Heart left ventricle (tissue), 16 donors: ENCODE measurements around the gene ITIH2. TPM values are rescaled to one million over a fixed set of nuclear protein-coding genes. Genes with fewer than 3 reads are reported as not detected.

Experiments used
- ATAC-seq, 4 donors: fragments of 200-7000 bp; cut with Tn5 transposase; one replicate each; pipeline ENCODE4 v1.9.1; 2020 to 2022; ENCODE audit warnings: moderate library complexity in 4 of 4, mild to moderate bottlenecking in 3 of 4, moderate number of reproducible peaks in 1 of 4
- DNase-seq, 5 donors: peaks; one replicate each; pipeline ENCODE4 v3.0.0-alpha.2; 2020
- H3K27ac ChIP-seq, 12 donors: fragments of 200-600 bp; sonication (generic) in 4 of 12; one replicate each; pipeline versions ENCODE4 v1.5.0 to v1.8.0; 2016 to 2022; ENCODE audit warnings: mild to moderate bottlenecking in 2 of 12
- H3K27me3 ChIP-seq, 9 donors: fragments of 200-600 bp; sonication (generic) in 2 of 9; one replicate each; pipeline versions ENCODE4 v1.5.1 to v1.8.0; 2016 to 2022; ENCODE audit warnings: mild to moderate bottlenecking in 3 of 9
- H3K36me3 ChIP-seq, 9 donors: fragments of 200-600 bp; sonication (generic) in 2 of 9; one replicate each; pipeline versions ENCODE4 v1.5.0 to v1.8.0; 2018 to 2022; ENCODE audit warnings: mild to moderate bottlenecking in 2 of 9
- H3K4me1 ChIP-seq, 12 donors: fragments of 200-600 bp; sonication (generic) in 4 of 12; one replicate each; pipeline versions ENCODE4 v1.5.0 to v1.8.0; 2016 to 2022; ENCODE audit warnings: mild to moderate bottlenecking in 3 of 12
- H3K4me3 ChIP-seq, 12 donors: fragments of 200-600 bp; sonication (generic) in 4 of 12; one replicate each; pipeline versions ENCODE4 v1.5.0 to v1.8.0; 2017 to 2022; ENCODE audit warnings: mild to moderate bottlenecking in 9 of 12, moderate library complexity in 4 of 12
- H3K9me3 ChIP-seq, 12 donors: fragments of 200-600 bp; sonication (generic) in 4 of 12; one replicate each; pipeline versions ENCODE4 v1.5.0 to v1.8.0; 2016 to 2022; ENCODE audit warnings: mild to moderate bottlenecking in 1 of 12
- POLR2A ChIP-seq, 2 donors: fragments of 450-650 bp; IDR thresholded peaks; one replicate each; pipeline ENCODE4 v1.6.1; 2017; ENCODE audit warnings: antibody characterized with exemption in 2 of 2, mild to moderate bottlenecking in 2 of 2, moderate library complexity in 2 of 2
- WGBS, 4 donors: extraction: QIAGEN DNeasy Blood & Tissue Kit in 2 of 4; methylation state at CpG; one replicate each; pipeline versions ENCODE4 v1.1.5 to v1.1.7; 2013 to 2018; 5-methylcytosine and 5-hydroxymethylcytosine counted together
- intact Hi-C, 10 donors: fragments of 100-400 bp; cut with DNase I; formaldehyde crosslinking; loops; one replicate each; pipeline versions ENCODE4 v1.11.1 to v1.14.2; 2022
- polyA plus RNA-seq, 2 donors: library from polyadenylated mRNA; stranded (reverse); fragments of 200-250 nt; gene quantifications; one replicate each; pipeline ENCODE4 v1.2.3, GENCODE V29; 2013
- total RNA-seq, 9 donors: library from RNA; depleted of rRNA in 2 of 9; stranded (reverse); fragments of >200 nt in 2 of 9; fragmentation: NEBNext Ultra II Directional in 3 of 9; extraction: Animal tissue kit (Norgen Biotek cat#: 25700) in 3 of 9; gene quantifications; one replicate each; pipeline versions ENCODE4 v1.1.0 to v1.2.4, GENCODE V29; 2016 to 2023
- TF ChIP-seq, protein P1 (sequence below), 12 donors: fragments of 200-600 bp; sonication (generic) in 4 of 12; IDR thresholded peaks; one replicate each; pipeline versions ENCODE4 v1.5.0 to v1.8.0; 2018 to 2022; ENCODE audit warnings: antibody characterized with exemption in 12 of 12, mild to moderate bottlenecking in 5 of 12
- donor health status: ischemic (EF 13 %, LVEDD 7.1; RV severe dilation, severe dysfunction).
- donor health status: healthy with polysubstance abuse.
- donor health status: DM: no; HTN: yes; CAD: no.
- donor health status: DM: no; HTN: no; CAD: no.
- donor health status: ischemic (EF 25% LVEDD 6.9; RV normal size, moderate dysfunction).
- donor health status: ischemic (EF 25% LVEDD 5.7; RV mildly dilated, moderate dysfunction).
- donor health status: healthy.
- donor health status: DM: yes; HTN: yes; CAD: no.
- donor health status: ischemic (EF 35%, LVEDD 5.7; RV mildly dilated, moderate dysfunction).
- donor health status: nonischemic (EF 11% LVEDD 7.7; RV severe dilation, severe dysfunction).
- donor health status: DM: yes; HTN: yes; CAD: no.
- donor health status: PGD.
- donor health status: ischemic (EF 29% LVEDD 5.4; RV normal size, mild dysfunction).
- donor health status: nonischemic (EF 23%, LVEDD 6.1; RV moderate dilation, normal function).

Gene ITIH2
- total and polyA plus RNA-seq, 11 donors: not detected

DNA sequence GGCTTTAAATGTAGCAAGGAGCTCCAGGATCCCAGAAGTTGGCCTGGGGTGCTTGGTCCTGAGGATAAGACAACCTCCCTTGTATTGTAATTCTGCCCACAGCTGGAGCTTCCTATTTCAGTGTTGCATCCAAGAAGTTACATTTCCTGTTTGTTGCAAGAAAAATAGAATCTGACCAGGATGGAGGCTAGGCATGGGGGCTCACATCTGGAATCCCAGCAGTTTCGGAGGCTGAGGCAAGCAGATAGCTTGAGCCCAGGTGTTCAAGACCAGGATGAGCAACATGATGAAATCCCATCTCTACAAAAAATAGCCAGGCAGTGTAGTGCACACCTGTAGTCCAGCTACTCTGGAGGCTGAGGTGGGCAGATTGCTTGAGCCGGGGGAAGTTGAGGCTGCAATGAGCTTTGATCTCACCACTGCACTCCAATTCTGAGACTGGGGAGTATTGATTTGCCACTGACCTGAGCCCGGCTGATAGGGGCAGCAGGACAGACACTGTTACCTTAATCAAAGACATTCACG lies 766 bp upstream of the ITIH2 start:
- H3K36me3 ChIP-seq: no peaks in the 10 kb centered on the region
- intact Hi-C loops: no loop called here
- peaks cover 0 to 7% (median 0%) of the 10 kb centered on the region in 9 donors for H3K27me3 ChIP-seq
- no peaks in the 10 kb centered on the region for H3K9me3 ChIP-seq
- no peak overlapping the region for H3K27ac ChIP-seq
- TF ChIP-seq POLR2A (IDR thresholded peaks at IDR 0.05): no peak
- TF ChIP-seq, protein P1, sequence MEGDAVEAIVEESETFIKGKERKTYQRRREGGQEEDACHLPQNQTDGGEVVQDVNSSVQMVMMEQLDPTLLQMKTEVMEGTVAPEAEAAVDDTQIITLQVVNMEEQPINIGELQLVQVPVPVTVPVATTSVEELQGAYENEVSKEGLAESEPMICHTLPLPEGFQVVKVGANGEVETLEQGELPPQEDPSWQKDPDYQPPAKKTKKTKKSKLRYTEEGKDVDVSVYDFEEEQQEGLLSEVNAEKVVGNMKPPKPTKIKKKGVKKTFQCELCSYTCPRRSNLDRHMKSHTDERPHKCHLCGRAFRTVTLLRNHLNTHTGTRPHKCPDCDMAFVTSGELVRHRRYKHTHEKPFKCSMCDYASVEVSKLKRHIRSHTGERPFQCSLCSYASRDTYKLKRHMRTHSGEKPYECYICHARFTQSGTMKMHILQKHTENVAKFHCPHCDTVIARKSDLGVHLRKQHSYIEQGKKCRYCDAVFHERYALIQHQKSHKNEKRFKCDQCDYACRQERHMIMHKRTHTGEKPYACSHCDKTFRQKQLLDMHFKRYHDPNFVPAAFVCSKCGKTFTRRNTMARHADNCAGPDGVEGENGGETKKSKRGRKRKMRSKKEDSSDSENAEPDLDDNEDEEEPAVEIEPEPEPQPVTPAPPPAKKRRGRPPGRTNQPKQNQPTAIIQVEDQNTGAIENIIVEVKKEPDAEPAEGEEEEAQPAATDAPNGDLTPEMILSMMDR (IDR thresholded peaks at IDR 0.05): no peak
- no peaks in the 10 kb centered on the region for H3K4me1 ChIP-seq
- no peak overlapping the region for H3K4me3 ChIP-seq
- DNase-seq (no peak), ATAC-seq (no peak)
- WGBS, 4 donors: 78 to 84% (median 82%) methylated on average over 4 of the region's 4 CpGs

GRCh38 chr10:7704071-7705016 lies 1.2 kb downstream of the ITIH2 start:
- no peak for ATAC-seq
- Histone ChIP-seq H3K27ac (no peak overlapping the region), H3K27me3 (peaks cover 0 to 16% (median 0%) of the 10 kb centered on the region in 9 donors), H3K4me1 (no peaks in the 10 kb centered on the region), H3K4me3 (no peak overlapping the region), H3K9me3 (no peaks in the 10 kb centered on the region), H3K36me3 (no peaks in the 10 kb centered on the region)
- TF ChIP-seq POLR2A (IDR thresholded peaks at IDR 0.05): no peak
- TF ChIP-seq, protein P1 (IDR thresholded peaks at IDR 0.05): no peak
- DNase-seq: no peak
- 77 to 92% (median 91%) methylated on average over 8 of the region's 8 CpGs for WGBS, 4 donors
- intact Hi-C loops: no loop called here

DNA sequence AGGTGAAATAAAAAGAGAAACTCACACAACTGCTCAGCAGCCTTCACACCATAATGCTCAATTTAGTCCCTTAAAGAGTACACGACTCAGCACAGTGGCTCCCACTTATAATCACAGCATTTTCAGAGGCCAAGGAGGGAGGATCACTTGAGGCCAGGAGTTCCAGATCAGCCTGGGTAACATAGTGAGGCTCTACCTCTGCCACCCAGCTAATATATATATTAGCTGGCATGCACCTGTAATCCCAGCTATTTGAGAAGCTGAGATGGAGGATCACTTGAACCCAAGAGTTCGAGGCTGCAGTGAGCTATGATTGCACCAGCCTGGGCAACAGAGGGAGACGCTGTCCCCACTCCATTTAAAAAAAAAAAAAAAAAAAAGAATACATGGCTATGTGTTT lies 2.2 kb downstream of the ITIH2 start:
- ATAC-seq (no peak), DNase-seq (no peak)
- Histone ChIP-seq H3K27me3 (peaks cover 0 to 16% (median 0%) of the 10 kb centered on the region in 9 donors), H3K36me3 (no peaks in the 10 kb centered on the region), H3K4me1 (no peaks in the 10 kb centered on the region), H3K27ac (no peak overlapping the region), H3K9me3 (no peaks in the 10 kb centered on the region), H3K4me3 (no peak overlapping the region)
- WGBS, 4 donors: 68 to 79% (median 75%) methylated on average over 3 of the region's 3 CpGs
- TF ChIP-seq, protein P1 (IDR thresholded peaks at IDR 0.05): no peak
- TF ChIP-seq POLR2A (IDR thresholded peaks at IDR 0.05): no peak
- intact Hi-C loops: no loop called here

- H3K9me3 ChIP-seq: no peaks in the 10 kb centered on the region
- no peaks in the 10 kb centered on the region for H3K4me1 ChIP-seq
- TF ChIP-seq, protein P1 (IDR thresholded peaks at IDR 0.05): no peak
- no peak for TF ChIP-seq POLR2A (IDR thresholded peaks at IDR 0.05)
- no peak for ATAC-seq
- WGBS, 4 donors: 79 to 87% (median 85%) methylated on average over 4 of the region's 4 CpGs
- no peak overlapping the region for H3K4me3 ChIP-seq
- no peaks in the 10 kb centered on the region for H3K36me3 ChIP-seq
- H3K27me3 ChIP-seq: peaks cover 0 to 16% (median 0%) of the 10 kb centered on the region in 9 donors
- DNase-seq: no peak
- H3K27ac ChIP-seq: no peak overlapping the region
- intact Hi-C loops: no loop called here
Observed at GRCh38 chr10:7706534-7707073, 3.5 kb downstream of the ITIH2 start.
